ENCODE data around the gene WIPF3. TPM values are rescaled to one million over a fixed set of nuclear protein-coding genes. Genes with fewer than 3 reads are reported as not detected.

WIPF3 gene
- total RNA-seq, 3 donors from 2014 or later = 0.16 to 3.2 (median 0.66) TPM

- no peaks in the 10 kb centered on the region for H3K9me3 ChIP-seq
- intact Hi-C loops (cut with DNase I; ENCODE audit: low total_unique reads) = no loop called here
- H3K27me3 ChIP-seq = no peaks in the 10 kb centered on the region
- no peaks in the 10 kb centered on the region for H3K4me1 ChIP-seq
- no peak for DNase-seq (ENCODE audit: low spot score in 2 of 2)
- no peak overlapping the region for H3K4me3 ChIP-seq
- no peak overlapping the region for H3K27ac ChIP-seq
- no peaks in the 10 kb centered on the region for H3K36me3 ChIP-seq
- TF ChIP-seq CTCF (IDR thresholded peaks at IDR 0.05) (no peak), POLR2AphosphoS5 (IDR thresholded peaks at IDR 0.05) (no peak), POLR2A (IDR thresholded peaks at IDR 0.05) (no peak)
Measured at GRCh38 chr7:29831705-29832104, 25.4 kb downstream of the WIPF3 start.

DNA sequence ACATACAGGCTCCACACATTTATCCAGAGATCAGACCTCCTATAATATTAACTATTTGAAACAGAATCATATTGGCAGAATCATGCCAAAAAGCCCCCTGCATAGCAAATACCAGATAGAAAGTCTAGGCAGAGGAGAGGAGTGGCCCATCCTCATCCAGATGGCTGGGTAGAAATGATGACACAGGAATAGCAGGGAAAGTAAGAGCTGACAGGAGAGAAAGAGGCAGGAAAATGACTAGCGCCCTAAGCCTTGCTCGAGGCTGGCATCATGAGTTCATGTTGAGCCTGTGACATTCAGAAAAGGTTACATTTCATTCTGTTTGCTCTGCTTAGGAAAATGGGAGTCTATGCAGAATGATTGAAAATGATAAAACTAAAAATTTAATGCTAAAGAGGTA, 27.6 kb downstream of the WIPF3 start:
- no peaks in the 10 kb centered on the region for H3K9me3 ChIP-seq
- no peak overlapping the region for H3K27ac ChIP-seq
- DNase-seq (ENCODE audit: low spot score in 2 of 2) = no peak
- no peaks in the 10 kb centered on the region for H3K27me3 ChIP-seq
- no peak for TF ChIP-seq POLR2A (IDR thresholded peaks at IDR 0.05)
- TF ChIP-seq CTCF (IDR thresholded peaks at IDR 0.05) = no peak
- TF ChIP-seq POLR2AphosphoS5 (IDR thresholded peaks at IDR 0.05) = no peak
- intact Hi-C loops (cut with DNase I; ENCODE audit: low total_unique reads) = no loop called here
- no peak overlapping the region for H3K4me3 ChIP-seq
- H3K4me1 ChIP-seq = no peaks in the 10 kb centered on the region
- no peaks in the 10 kb centered on the region for H3K36me3 ChIP-seq

GRCh38 chr7:29835718-29836117, 29.4 kb downstream of the WIPF3 start:
- intact Hi-C loops (cut with DNase I; ENCODE audit: low total_unique reads) = no loop called here
- TF ChIP-seq POLR2A (IDR thresholded peaks at IDR 0.05) (no peak), CTCF (IDR thresholded peaks at IDR 0.05) (no peak), POLR2AphosphoS5 (IDR thresholded peaks at IDR 0.05) (no peak)
- Histone ChIP-seq H3K4me1 (no peaks in the 10 kb centered on the region), H3K27ac (no peak overlapping the region), H3K4me3 (no peak overlapping the region), H3K27me3 (no peaks in the 10 kb centered on the region), H3K36me3 (no peaks in the 10 kb centered on the region), H3K9me3 (no peaks in the 10 kb centered on the region)
- no peak for DNase-seq (ENCODE audit: low spot score in 2 of 2)

- no peak for TF ChIP-seq POLR2AphosphoS5 (IDR thresholded peaks at IDR 0.05)
- H3K9me3 ChIP-seq = no peaks in the 10 kb centered on the region
- H3K27ac ChIP-seq = no peak overlapping the region
- intact Hi-C loops (cut with DNase I; ENCODE audit: low total_unique reads) = no loop called here
- H3K27me3 ChIP-seq = no peaks in the 10 kb centered on the region
- no peaks in the 10 kb centered on the region for H3K4me1 ChIP-seq
- H3K4me3 ChIP-seq = no peak overlapping the region
- no peaks in the 10 kb centered on the region for H3K36me3 ChIP-seq
- no peak for DNase-seq (ENCODE audit: low spot score in 2 of 2)
Measured at GRCh38 chr7:29839302-29839701, 33.0 kb downstream of the WIPF3 start.

DNA sequence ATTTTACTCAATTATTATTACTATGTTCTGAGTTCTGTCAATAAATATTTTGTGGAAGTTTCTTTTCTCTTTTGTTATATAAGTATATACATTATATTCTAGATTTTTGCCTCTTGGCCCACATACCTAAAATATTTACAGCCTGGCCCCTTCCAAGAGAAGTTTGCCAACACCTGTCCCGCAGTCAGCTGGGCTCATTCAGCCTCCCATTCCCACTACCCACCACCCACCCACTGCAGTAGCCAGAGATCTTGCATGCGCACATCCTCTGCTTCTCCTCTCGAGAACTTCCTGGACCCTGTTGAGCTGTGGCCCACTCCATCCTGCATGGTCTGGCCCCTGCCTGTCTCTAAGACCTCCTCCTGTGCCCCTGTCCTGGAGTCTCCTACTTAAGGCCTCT, 33.6 kb downstream of the WIPF3 start:
- no peak for TF ChIP-seq POLR2AphosphoS5 (IDR thresholded peaks at IDR 0.05)
- no peak for TF ChIP-seq CTCF (IDR thresholded peaks at IDR 0.05)
- TF ChIP-seq POLR2A (IDR thresholded peaks at IDR 0.05) = no peak
- Histone ChIP-seq H3K27ac (no peak overlapping the region), H3K4me3 (no peak overlapping the region), H3K27me3 (no peaks in the 10 kb centered on the region), H3K36me3 (no peaks in the 10 kb centered on the region), H3K9me3 (no peaks in the 10 kb centered on the region), H3K4me1 (no peaks in the 10 kb centered on the region)
- DNase-seq (ENCODE audit: low spot score in 2 of 2) = no peak
- intact Hi-C loops (cut with DNase I; ENCODE audit: low total_unique reads) = no loop called here

- TF ChIP-seq POLR2A (IDR thresholded peaks at IDR 0.05) = no peak
- TF ChIP-seq POLR2AphosphoS5 (IDR thresholded peaks at IDR 0.05) = no peak
- no peak for TF ChIP-seq CTCF (IDR thresholded peaks at IDR 0.05)
- intact Hi-C loops (cut with DNase I; ENCODE audit: low total_unique reads) = no loop called here
- Histone ChIP-seq H3K4me3 (no peak overlapping the region), H3K27ac (no peak overlapping the region), H3K36me3 (no peaks in the 10 kb centered on the region), H3K4me1 (no peaks in the 10 kb centered on the region), H3K9me3 (no peaks in the 10 kb centered on the region), H3K27me3 (no peaks in the 10 kb centered on the region)
- no peak for DNase-seq (ENCODE audit: low spot score in 2 of 2)
Measured at GRCh38 chr7:29840701-29841100, 34.4 kb downstream of the WIPF3 start.
